HG02571 (cell line): Measurements from ENCODE around the gene GRIA1.

ENCODE experiments used
- ATAC-seq: cut with Tn5 transposase; IDR thresholded peaks from one replicate; pipeline ENCODE4 v1.9.1; 2021; ENCODE audit warnings: mild to moderate bottlenecking, moderate library complexity; ENCODE audit not compliant: unreplicated experiment

Gene GRIA1

DNA sequence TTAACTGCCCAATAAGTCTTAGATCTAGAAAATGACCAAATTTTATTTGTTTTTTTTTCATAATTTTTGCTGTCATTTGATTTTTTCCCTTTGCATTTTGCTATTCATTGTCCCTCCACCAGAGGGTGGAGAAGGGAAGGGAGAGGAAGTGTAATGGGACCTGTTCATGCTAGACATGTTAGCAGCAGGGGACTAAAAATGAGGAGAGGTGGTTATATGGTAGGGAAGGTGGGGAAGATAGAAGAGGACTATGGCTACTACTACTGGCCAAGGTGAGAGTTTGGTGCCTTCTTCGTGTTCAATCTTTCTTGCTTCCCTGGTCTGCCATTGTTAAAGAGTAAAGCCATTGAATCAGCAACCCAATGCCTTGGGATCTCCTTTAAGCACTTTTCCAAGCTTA lies 6.4 kb downstream of the GRIA1 start:
- ATAC-seq, result no peak

DNA sequence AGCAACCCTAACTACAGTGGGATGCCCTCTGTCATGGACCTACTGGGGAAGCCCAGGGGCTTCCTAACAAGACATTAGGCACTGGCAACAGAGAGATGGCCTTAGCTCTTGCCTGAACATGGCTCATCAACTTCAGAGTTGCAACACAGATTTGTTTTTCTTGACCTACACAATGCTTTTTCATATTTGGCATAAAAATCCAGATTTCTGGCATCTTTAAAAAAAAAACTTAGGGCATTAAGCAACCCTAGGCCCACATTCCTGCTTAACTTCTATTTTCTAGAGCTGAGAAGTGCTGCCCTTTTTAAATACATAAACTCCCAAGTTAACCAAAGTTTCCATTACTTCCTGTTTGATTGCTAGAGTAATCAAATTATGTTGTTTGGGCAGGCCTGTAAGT lies 8.0 kb downstream of the GRIA1 start:
- no peak for ATAC-seq

GRCh38 chr5:153500178-153500577 lies 9.7 kb downstream of the GRIA1 start:
- ATAC-seq, result no peak

DNA sequence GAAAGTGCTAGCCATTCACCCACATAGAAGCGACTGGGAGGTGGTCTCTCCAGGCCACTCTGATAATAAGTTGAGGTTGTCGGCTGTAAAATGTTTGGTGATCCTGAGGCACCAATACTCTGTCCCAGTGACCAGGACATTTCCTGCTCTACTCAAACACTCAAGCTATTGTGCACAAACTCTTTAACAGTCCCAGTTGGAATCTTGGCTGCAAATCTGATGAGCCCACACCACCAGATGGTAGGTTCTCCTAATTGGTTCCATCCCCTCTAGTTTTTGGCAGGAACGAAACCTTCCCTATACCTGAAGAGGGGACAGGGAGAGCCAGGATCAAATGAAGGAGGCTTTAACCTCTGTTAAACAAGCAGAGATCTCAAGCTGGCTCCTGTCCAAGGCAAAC lies 14.3 kb downstream of the GRIA1 start:
- no peak for ATAC-seq

DNA sequence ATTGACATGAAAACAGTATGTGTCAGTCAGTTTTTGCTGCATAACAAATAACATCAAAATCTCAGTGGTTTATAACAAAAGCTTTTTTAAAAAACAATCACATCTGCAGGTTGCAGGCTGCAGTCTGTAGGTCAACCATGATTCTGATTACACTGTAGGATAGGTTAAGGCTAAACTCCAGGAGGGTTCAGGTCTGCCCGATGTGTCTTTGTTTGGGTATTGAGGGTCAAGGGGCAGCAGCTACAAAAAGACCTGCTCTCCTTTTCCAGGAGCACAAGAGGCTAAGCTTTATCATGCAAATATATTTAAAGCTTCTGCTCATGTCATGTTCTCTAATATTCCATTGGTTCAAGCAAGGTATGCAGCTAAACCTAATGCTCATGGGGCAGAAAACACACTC lies 18.2 kb downstream of the GRIA1 start:
- ATAC-seq, result no peak

DNA sequence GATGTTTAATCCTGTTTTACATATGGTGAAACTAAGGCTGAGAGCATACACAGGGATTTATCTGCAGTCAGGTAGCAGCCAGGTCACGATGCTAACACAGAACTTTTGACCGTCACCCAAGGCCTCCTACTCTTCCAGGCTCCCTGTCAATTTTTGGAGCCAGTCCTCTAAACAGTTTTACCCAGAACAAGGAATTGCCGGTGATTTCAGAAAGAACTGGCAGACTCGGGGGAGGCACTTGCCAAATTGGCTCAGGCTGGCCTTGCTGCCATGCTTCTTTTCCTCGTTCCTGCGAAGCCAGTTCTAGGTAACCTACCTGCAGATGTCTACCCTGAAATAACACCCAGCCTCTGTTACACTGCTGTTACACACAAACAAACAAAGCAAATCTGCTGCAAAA lies 21.2 kb downstream of the GRIA1 start:
- ATAC-seq, result no peak

DNA sequence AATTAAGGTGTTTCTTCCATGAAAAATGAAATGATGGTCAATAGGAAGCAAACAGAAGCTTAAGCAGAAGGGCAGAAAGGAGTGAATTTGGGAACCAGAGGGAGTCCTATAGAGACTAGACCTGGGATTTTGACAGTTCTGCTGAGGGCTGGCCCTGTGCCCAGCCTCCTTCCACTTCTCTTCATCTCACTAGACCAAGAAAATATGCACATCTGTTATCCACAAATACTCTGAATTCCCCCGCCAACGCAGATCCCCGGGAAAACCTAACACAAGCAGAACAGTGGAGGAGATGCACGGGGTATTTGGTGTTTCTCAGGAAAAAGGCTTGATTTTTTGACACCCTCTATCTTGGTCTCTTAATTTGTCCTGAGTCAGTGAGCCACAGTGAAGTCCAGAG lies 22.7 kb downstream of the GRIA1 start:
- no peak for ATAC-seq

GRCh38 chr5:153515301-153515700 lies 24.8 kb downstream of the GRIA1 start:
- ATAC-seq, result no peak

- ATAC-seq, result no peak
These were observed 26.2 kb downstream of the GRIA1 start for GRCh38 chr5:153516504-153517240.

DNA sequence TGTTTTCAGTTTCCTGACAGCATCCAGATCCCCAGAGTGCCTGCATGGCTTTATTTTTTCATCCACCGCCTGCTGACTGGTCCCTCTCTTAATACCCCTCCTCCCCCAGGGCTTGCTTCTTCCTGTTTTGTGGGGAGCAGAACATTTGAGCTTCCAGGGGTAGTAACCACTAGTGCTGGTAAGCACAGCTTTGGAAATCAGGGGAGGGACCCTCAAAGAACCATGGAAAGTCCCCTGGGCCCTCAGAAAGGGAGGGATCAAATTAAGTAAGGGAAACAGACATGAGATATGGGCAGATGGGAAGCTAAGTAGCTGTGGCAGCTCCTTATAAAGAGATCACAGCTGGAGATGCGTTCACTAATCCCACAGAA lies 26.8 kb downstream of the GRIA1 start:
- no peak for ATAC-seq

DNA sequence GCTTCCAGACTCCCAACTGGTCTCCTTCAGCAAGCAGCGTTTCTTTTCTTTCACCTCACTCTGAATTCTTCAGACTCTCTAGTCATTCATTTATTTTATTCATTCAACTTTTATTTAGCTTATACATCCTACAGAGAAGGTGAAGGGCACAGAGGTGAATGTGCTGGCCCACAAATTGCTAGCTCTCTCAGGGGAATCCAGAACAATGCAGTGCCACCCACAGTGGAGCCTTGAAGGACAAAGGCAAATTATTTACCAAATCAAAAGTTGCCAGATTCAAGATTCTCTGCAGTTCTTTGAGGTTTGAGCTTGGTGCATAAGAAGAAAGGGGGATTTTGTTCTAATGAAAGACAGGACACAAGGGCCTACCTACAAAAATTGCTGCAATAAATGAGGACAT lies 29.7 kb downstream of the GRIA1 start:
- no peak for ATAC-seq

DNA sequence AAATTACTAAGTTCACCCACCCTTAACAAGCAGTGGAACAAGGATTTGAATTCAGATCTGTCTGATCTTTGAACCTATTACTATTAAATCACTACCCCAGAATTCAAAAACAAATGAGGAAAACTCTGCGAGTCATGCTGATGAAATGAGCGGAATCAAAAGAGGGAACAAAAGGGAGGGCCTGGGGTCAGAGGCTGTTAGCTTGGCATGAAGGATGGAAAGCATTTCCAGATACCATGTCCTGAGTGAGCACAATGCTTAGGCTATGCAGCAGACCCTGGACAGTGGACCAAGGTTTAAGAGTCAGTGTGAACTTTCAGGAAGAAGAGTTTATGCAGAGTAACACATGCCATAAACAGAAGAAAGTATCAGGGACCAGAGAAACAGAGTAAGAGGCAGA lies 30.5 kb downstream of the GRIA1 start:
- ATAC-seq, result no peak

DNA sequence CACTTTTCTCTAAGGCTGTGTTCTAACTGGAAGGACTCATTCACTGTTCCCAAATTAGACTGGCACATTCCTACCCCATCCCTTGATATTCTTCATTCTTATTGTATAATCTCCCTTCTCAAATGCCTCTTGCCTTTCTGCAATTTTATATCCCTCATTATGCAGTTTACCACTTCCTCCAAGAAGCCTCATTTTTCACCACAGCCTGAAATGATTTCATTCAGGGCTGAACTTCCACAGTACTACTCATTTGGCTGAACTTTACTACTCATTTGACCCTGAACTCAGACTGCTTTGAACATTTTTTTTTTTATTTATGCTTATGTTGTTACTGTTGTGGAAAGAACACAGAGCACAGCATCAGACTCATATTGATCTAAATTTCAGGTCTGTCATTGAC lies 32.7 kb downstream of the GRIA1 start:
- ATAC-seq, result no peak

- no peak for ATAC-seq
These were observed 33.4 kb downstream of the GRIA1 start for GRCh38 chr5:153523831-153524230.

- no peak for ATAC-seq
These were observed 35.1 kb downstream of the GRIA1 start for GRCh38 chr5:153525536-153525935.

- ATAC-seq, result no peak
These were observed 40.1 kb downstream of the GRIA1 start for GRCh38 chr5:153530357-153531143.

GRCh38 chr5:153533546-153533945 lies 43.1 kb downstream of the GRIA1 start:
- no peak for ATAC-seq

DNA sequence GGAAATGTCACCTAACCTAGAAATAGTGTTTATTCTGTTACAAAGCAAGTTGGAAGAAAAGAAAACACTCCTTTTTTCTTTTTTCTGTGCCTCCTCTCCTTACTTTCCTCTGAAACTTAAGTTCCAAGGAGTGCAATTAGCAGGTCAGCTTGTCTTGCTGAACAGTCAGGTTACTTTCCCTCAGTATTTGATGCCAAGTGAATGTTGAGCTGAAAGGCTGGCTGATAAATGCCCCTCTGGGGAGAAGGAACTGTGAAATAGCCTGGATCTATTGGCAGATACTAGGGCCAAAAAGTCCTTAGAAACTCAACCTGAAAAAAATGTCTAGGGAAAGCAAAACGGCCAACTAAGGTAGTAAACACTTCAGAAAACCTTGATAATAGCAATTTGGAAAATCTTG lies 43.6 kb downstream of the GRIA1 start:
- no peak for ATAC-seq

DNA sequence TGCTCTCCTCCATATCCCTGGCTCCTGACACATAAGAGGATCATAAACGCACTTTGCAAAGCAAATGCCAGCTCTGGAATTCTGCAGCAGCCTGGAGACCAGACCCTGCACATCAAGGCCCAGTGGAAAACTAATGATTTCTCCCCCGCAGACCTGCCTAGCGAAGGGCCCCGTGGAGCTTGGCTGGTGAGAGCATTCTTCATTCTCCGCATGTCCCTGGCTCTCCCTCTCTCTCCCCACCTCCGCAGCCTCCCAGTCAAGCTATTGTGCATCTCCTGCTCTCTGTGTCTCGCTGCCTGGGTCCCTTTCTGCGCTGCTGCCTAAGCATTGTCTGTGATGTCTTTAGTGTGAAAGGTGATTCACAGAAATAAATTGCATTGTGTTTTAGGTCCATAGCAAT lies 46.7 kb downstream of the GRIA1 start:
- no peak for ATAC-seq

DNA sequence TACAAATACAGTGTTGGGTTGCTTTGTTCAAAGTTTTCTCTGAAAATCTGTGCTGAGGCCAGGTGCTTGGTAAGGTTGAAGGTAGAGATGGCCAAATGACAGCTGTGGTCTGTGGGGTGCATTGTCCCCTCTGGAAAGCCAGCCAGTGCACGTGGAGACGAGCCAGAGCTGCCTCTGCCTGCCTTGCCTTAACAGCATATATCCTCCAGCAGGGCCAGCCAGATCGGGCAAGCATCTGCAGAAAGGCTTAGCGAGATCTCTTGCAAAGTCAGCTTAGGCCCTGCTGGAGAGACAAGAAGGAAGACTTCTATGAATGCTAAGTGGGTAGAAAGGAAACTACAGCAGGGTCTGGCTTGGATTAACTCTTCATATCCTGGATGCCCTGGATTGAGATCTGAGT lies 49.5 kb downstream of the GRIA1 start:
- ATAC-seq, result no peak

- no peak for ATAC-seq
These were observed 52.1 kb downstream of the GRIA1 start for GRCh38 chr5:153542536-153542935.

- ATAC-seq, result no peak
These were observed 52.8 kb downstream of the GRIA1 start for GRCh38 chr5:153543288-153543687.
